Measurements from ENCODE around the gene PRKD2.
A peak's percentile ranks its signal among the peaks of the same experiment; 100 is the strongest.

Gene PRKD2

GRCh38 chr19:46685189-46685588, 31.7 kb downstream of the PRKD2 start:
- Histone ChIP-seq H2AFZ (ENCODE audit: low read length, unreplicated experiment) (no peak overlapping the region), H3K27me3 (ENCODE audit: insufficient read depth, low read length) (no peaks in the 10 kb centered on the region), H3K4me3 (ENCODE audit: low read depth, low read length) (no peak overlapping the region), H3K4me1 (ENCODE audit: control insufficient read depth, insufficient read depth, low read length, unreplicated experiment) (no peaks in the 10 kb centered on the region), H3K27ac (ENCODE audit: low read depth, low read length) (no peak overlapping the region), H3K79me2 (ENCODE audit: control insufficient read depth, insufficient read depth, low read length, unreplicated experiment) (no peaks in the 10 kb centered on the region), H3K36me3 (ENCODE audit: insufficient read depth, low read length) (no peaks in the 10 kb centered on the region)

- H3K4me1 ChIP-seq (ENCODE audit: control insufficient read depth, insufficient read depth, low read length, unreplicated experiment), result no peaks in the 10 kb centered on the region
- H3K27me3 ChIP-seq (ENCODE audit: insufficient read depth, low read length), result no peaks in the 10 kb centered on the region
- H3K36me3 ChIP-seq (ENCODE audit: insufficient read depth, low read length), result no peaks in the 10 kb centered on the region
- no peak overlapping the region for H3K4me3 ChIP-seq (ENCODE audit: low read depth, low read length)
- H3K79me2 ChIP-seq (ENCODE audit: control insufficient read depth, insufficient read depth, low read length, unreplicated experiment), result no peaks in the 10 kb centered on the region
- no peak overlapping the region for H2AFZ ChIP-seq (ENCODE audit: low read length, unreplicated experiment)
- no peak overlapping the region for H3K27ac ChIP-seq (ENCODE audit: low read depth, low read length)
Observed at GRCh38 chr19:46678110-46678732, 38.7 kb downstream of the PRKD2 start.

GRCh38 chr19:46674416-46675178, 42.3 kb downstream of the PRKD2 start:
- no peak overlapping the region for H2AFZ ChIP-seq (ENCODE audit: low read length, unreplicated experiment)
- no peaks in the 10 kb centered on the region for H3K36me3 ChIP-seq (ENCODE audit: insufficient read depth, low read length)
- no peak overlapping the region for H3K4me3 ChIP-seq (ENCODE audit: low read depth, low read length)

GRCh38 chr19:46670813-46671212, 46.1 kb downstream of the PRKD2 start:
- H3K4me1 ChIP-seq (ENCODE audit: control insufficient read depth, insufficient read depth, low read length, unreplicated experiment), result no peaks in the 10 kb centered on the region
- no peaks in the 10 kb centered on the region for H3K36me3 ChIP-seq (ENCODE audit: insufficient read depth, low read length)
- H3K27ac ChIP-seq (ENCODE audit: low read depth, low read length), result no peak overlapping the region

More at GRCh38 chr19:46674416-46675178, 42.3 kb downstream of the PRKD2 start:
- H3K27ac ChIP-seq (ENCODE audit: low read depth, low read length), result no peak overlapping the region
- H3K4me1 ChIP-seq (ENCODE audit: control insufficient read depth, insufficient read depth, low read length, unreplicated experiment), result no peaks in the 10 kb centered on the region
- H3K79me2 ChIP-seq (ENCODE audit: control insufficient read depth, insufficient read depth, low read length, unreplicated experiment), result no peaks in the 10 kb centered on the region
- no peaks in the 10 kb centered on the region for H3K27me3 ChIP-seq (ENCODE audit: insufficient read depth, low read length)

GRCh38 chr19:46668662-46669061, 48.3 kb downstream of the PRKD2 start:
- Histone ChIP-seq H3K27ac (ENCODE audit: low read depth, low read length) (no peak overlapping the region), H3K4me1 (ENCODE audit: control insufficient read depth, insufficient read depth, low read length, unreplicated experiment) (no peaks in the 10 kb centered on the region), H3K36me3 (ENCODE audit: insufficient read depth, low read length) (no peaks in the 10 kb centered on the region), H3K4me3 (ENCODE audit: low read depth, low read length) (no peak overlapping the region), H2AFZ (ENCODE audit: low read length, unreplicated experiment) (no peak overlapping the region), H3K79me2 (ENCODE audit: control insufficient read depth, insufficient read depth, low read length, unreplicated experiment) (no peaks in the 10 kb centered on the region), H3K27me3 (ENCODE audit: insufficient read depth, low read length) (no peaks in the 10 kb centered on the region)

More at GRCh38 chr19:46670813-46671212, 46.1 kb downstream of the PRKD2 start:
- no peak overlapping the region for H2AFZ ChIP-seq (ENCODE audit: low read length, unreplicated experiment)
- H3K4me3 ChIP-seq (ENCODE audit: low read depth, low read length), result no peak overlapping the region
- no peaks in the 10 kb centered on the region for H3K27me3 ChIP-seq (ENCODE audit: insufficient read depth, low read length)
- H3K79me2 ChIP-seq (ENCODE audit: control insufficient read depth, insufficient read depth, low read length, unreplicated experiment), result no peaks in the 10 kb centered on the region

- Histone ChIP-seq H3K36me3 (ENCODE audit: insufficient read depth, low read length) (no peaks in the 10 kb centered on the region), H3K79me2 (ENCODE audit: control insufficient read depth, insufficient read depth, low read length, unreplicated experiment) (no peaks in the 10 kb centered on the region), H3K27ac (ENCODE audit: low read depth, low read length) (no peak overlapping the region), H3K4me1 (ENCODE audit: control insufficient read depth, insufficient read depth, low read length, unreplicated experiment) (peaks cover 1% of the 10 kb centered on the region), H3K27me3 (ENCODE audit: insufficient read depth, low read length) (0 out of 2 replicates have a peak, but pooled peaks cover 6% of the 10 kb centered on the region), H3K4me3 (ENCODE audit: low read depth, low read length) (no peak overlapping the region), H2AFZ (ENCODE audit: low read length, unreplicated experiment) (no peak overlapping the region)
Observed at GRCh38 chr19:46665072-46665471, 51.8 kb downstream of the PRKD2 start.

- Histone ChIP-seq H3K4me1 (ENCODE audit: control insufficient read depth, insufficient read depth, low read length, unreplicated experiment) (peaks cover 4% of the 10 kb centered on the region), H3K27ac (ENCODE audit: low read depth, low read length) (no peak overlapping the region), H3K27me3 (ENCODE audit: insufficient read depth, low read length) (0 out of 2 replicates have a peak, but pooled peaks cover 9% of the 10 kb centered on the region), H3K79me2 (ENCODE audit: control insufficient read depth, insufficient read depth, low read length, unreplicated experiment) (no peaks in the 10 kb centered on the region), H3K4me3 (ENCODE audit: low read depth, low read length) (peak overlapping the region; percentile 77), H2AFZ (ENCODE audit: low read length, unreplicated experiment) (peak overlapping the region; percentile 71), H3K36me3 (ENCODE audit: insufficient read depth, low read length) (no peaks in the 10 kb centered on the region)
Observed at GRCh38 chr19:46661735-46662592, 55.0 kb downstream of the PRKD2 start.

GRCh38 chr19:46661020-46661731, 55.7 kb downstream of the PRKD2 start, which contains the start of gene DACT3:
Gene DACT3 (minus strand): TSS chr19:46661182. CDS start chr19:46661064, 118 bp downstream.
- Histone ChIP-seq H3K79me2 (ENCODE audit: control insufficient read depth, insufficient read depth, low read length, unreplicated experiment) (no peaks in the 10 kb centered on the region), H2AFZ (ENCODE audit: low read length, unreplicated experiment) (peak within 1 kb of the TSS; percentile 71), H3K27ac (ENCODE audit: low read depth, low read length) (no peak within 1 kb of the TSS), H3K36me3 (ENCODE audit: insufficient read depth, low read length) (no peaks in the 10 kb centered on the region), H3K4me1 (ENCODE audit: control insufficient read depth, insufficient read depth, low read length, unreplicated experiment) (peaks cover 4% of the 10 kb centered on the region), H3K4me3 (ENCODE audit: low read depth, low read length) (peak within 1 kb of the TSS; percentile 77), H3K27me3 (ENCODE audit: insufficient read depth, low read length) (0 out of 2 replicates have a peak, but pooled peaks cover 9% of the 10 kb centered on the region)

- H3K27ac ChIP-seq (ENCODE audit: low read depth, low read length), result no peak overlapping the region
- peak overlapping the region; percentile 22 for H2AFZ ChIP-seq (ENCODE audit: low read length, unreplicated experiment)
- no peaks in the 10 kb centered on the region for H3K36me3 ChIP-seq (ENCODE audit: insufficient read depth, low read length)
- H3K4me3 ChIP-seq (ENCODE audit: low read depth, low read length), result peak overlapping the region; percentile 77
- peaks cover 4% of the 10 kb centered on the region for H3K4me1 ChIP-seq (ENCODE audit: control insufficient read depth, insufficient read depth, low read length, unreplicated experiment)
- H3K79me2 ChIP-seq (ENCODE audit: control insufficient read depth, insufficient read depth, low read length, unreplicated experiment), result no peaks in the 10 kb centered on the region
- H3K27me3 ChIP-seq (ENCODE audit: insufficient read depth, low read length), result 0 out of 2 replicates have a peak, but pooled peaks cover 9% of the 10 kb centered on the region
Observed at GRCh38 chr19:46660551-46661019, 56.3 kb downstream of the PRKD2 start.

Data from ACC112 (cell line).